Measurements from ENCODE around the gene RGS6. TPM values are rescaled to one million over a fixed set of nuclear protein-coding genes. Genes with fewer than 3 reads are reported as not detected.

Gene RGS6
- total RNA-seq, 1 donor from 2014 or later, result 2.8 TPM

- Mint-ChIP-seq H3K9me3 (no peaks in the 10 kb centered on the region), H3K4me3 (no peak overlapping the region), H3K27ac (ENCODE audit: unreplicated experiment) (no peak overlapping the region), H3K36me3 (ENCODE audit: low read depth) (no peaks in the 10 kb centered on the region), H3K4me1 (peaks cover 5% of the 10 kb centered on the region), H3K27me3 (ENCODE audit: low read depth) (no peaks in the 10 kb centered on the region)
- TF ChIP-seq CTCF (conservative IDR thresholded peaks at IDR 0.05), result no peak
- no peak for DNase-seq (ENCODE audit: low read depth, low spot score)
Observed at GRCh38 chr14:72433511-72433910, 501.3 kb downstream of the RGS6 start.

GRCh38 chr14:72434856-72435255, 502.6 kb downstream of the RGS6 start:
- DNase-seq (ENCODE audit: low read depth, low spot score), result no peak
- Mint-ChIP-seq H3K4me3 (no peak overlapping the region), H3K4me1 (peaks cover 5% of the 10 kb centered on the region), H3K27me3 (ENCODE audit: low read depth) (no peaks in the 10 kb centered on the region), H3K36me3 (ENCODE audit: low read depth) (no peaks in the 10 kb centered on the region), H3K27ac (ENCODE audit: unreplicated experiment) (peak overlapping the region; percentile 70), H3K9me3 (no peaks in the 10 kb centered on the region)
- TF ChIP-seq CTCF (conservative IDR thresholded peaks at IDR 0.05), result no peak

- Mint-ChIP-seq H3K27me3 (ENCODE audit: low read depth) (no peaks in the 10 kb centered on the region), H3K27ac (ENCODE audit: unreplicated experiment) (no peak overlapping the region), H3K4me1 (peaks cover 5% of the 10 kb centered on the region), H3K36me3 (ENCODE audit: low read depth) (no peaks in the 10 kb centered on the region), H3K4me3 (no peak overlapping the region), H3K9me3 (no peaks in the 10 kb centered on the region)
- TF ChIP-seq CTCF (conservative IDR thresholded peaks at IDR 0.05), result no peak
- DNase-seq (ENCODE audit: low read depth, low spot score), result no peak
Observed at GRCh38 chr14:72439707-72440106, 507.5 kb downstream of the RGS6 start.

GRCh38 chr14:72443256-72443655, 511.0 kb downstream of the RGS6 start:
- H3K27ac Mint-ChIP-seq (ENCODE audit: unreplicated experiment), result no peak overlapping the region
- TF ChIP-seq CTCF (conservative IDR thresholded peaks at IDR 0.05), result no peak

GRCh38 chr14:72443991-72444441, 511.8 kb downstream of the RGS6 start:
- H3K36me3 Mint-ChIP-seq (ENCODE audit: low read depth), result no peaks in the 10 kb centered on the region
- no peak for TF ChIP-seq CTCF (conservative IDR thresholded peaks at IDR 0.05)
- H3K27ac Mint-ChIP-seq (ENCODE audit: unreplicated experiment), result no peak overlapping the region
- peaks cover 5% of the 10 kb centered on the region for H3K4me1 Mint-ChIP-seq
- no peaks in the 10 kb centered on the region for H3K27me3 Mint-ChIP-seq (ENCODE audit: low read depth)
- no peak for DNase-seq (ENCODE audit: low read depth, low spot score)
- no peak overlapping the region for H3K4me3 Mint-ChIP-seq
- H3K9me3 Mint-ChIP-seq, result no peaks in the 10 kb centered on the region

More at GRCh38 chr14:72443256-72443655, 511.0 kb downstream of the RGS6 start:
- Mint-ChIP-seq H3K27me3 (ENCODE audit: low read depth) (no peaks in the 10 kb centered on the region), H3K4me1 (peaks cover 5% of the 10 kb centered on the region), H3K9me3 (no peaks in the 10 kb centered on the region), H3K4me3 (no peak overlapping the region), H3K36me3 (ENCODE audit: low read depth) (no peaks in the 10 kb centered on the region)
- DNase-seq (ENCODE audit: low read depth, low spot score), result no peak

- Mint-ChIP-seq H3K27ac (ENCODE audit: unreplicated experiment) (no peak overlapping the region), H3K4me3 (no peak overlapping the region), H3K27me3 (ENCODE audit: low read depth) (no peaks in the 10 kb centered on the region), H3K9me3 (no peaks in the 10 kb centered on the region), H3K4me1 (peaks cover 9% of the 10 kb centered on the region), H3K36me3 (ENCODE audit: low read depth) (no peaks in the 10 kb centered on the region)
- TF ChIP-seq CTCF (conservative IDR thresholded peaks at IDR 0.05), result no peak
- DNase-seq (ENCODE audit: low read depth, low spot score), result no peak
Observed at GRCh38 chr14:72444701-72445100, 512.5 kb downstream of the RGS6 start.

Data from neural crest cell (in vitro differentiated cells).